Superior temporal gyrus (tissue), 1 donor: ENCODE measurements around the gene QRICH1.
"Not testable (repeated sequence)": the region's sequence is repeated elsewhere in the genome, so short reads cannot be mapped to it uniquely, and the experiment has no call there.

Source experiments
- DNase-seq: peaks from one replicate; pipeline ENCODE4 v3.0.0-alpha.2; 2016; ENCODE audit errors: extremely low spot score

Gene QRICH1

GRCh38 chr3:49017971-49018706 is 75.7 kb downstream of the QRICH1 start, which contains the start of gene DALRD3:
Gene DALRD3 (minus strand): TSS chr3:49018580. CDS start chr3:49018564, 16 bp downstream.
- peak; percentile 82 for DNase-seq

- no peak for DNase-seq
Observed at GRCh38 chr3:49017229-49017970, 76.5 kb downstream of the QRICH1 start.

- DNase-seq: no peak
Observed at GRCh38 chr3:49016414-49017228, 77.2 kb downstream of the QRICH1 start.

GRCh38 chr3:49015765-49016164 is 78.1 kb downstream of the QRICH1 start:
- DNase-seq: no peak

GRCh38 chr3:49015072-49015471 is 78.8 kb downstream of the QRICH1 start:
- no peak for DNase-seq

- no peak for DNase-seq
Observed at GRCh38 chr3:49013738-49014660, 79.9 kb downstream of the QRICH1 start.

- DNase-seq: no peak
Observed at GRCh38 chr3:49013113-49013737, 80.6 kb downstream of the QRICH1 start.

GRCh38 chr3:49012441-49013017 is 81.3 kb downstream of the QRICH1 start:
- DNase-seq: no peak

- DNase-seq: no peak
Observed at GRCh38 chr3:49009396-49009795, 84.5 kb downstream of the QRICH1 start.

GRCh38 chr3:49008627-49009026 is 85.2 kb downstream of the QRICH1 start:
- not testable (repeated sequence) for DNase-seq

GRCh38 chr3:49007771-49008528 is 85.9 kb downstream of the QRICH1 start:
- peak; percentile 32 for DNase-seq

- peak; percentile 96 for DNase-seq
Observed at GRCh38 chr3:49007068-49007770, 86.7 kb downstream of the QRICH1 start, which contains the start of gene WDR6. Gene WDR6 (plus strand): TSS chr3:49007391. CDS start chr3:49007432, 41 bp downstream.

- DNase-seq: peak; percentile 33
Observed at GRCh38 chr3:49006408-49007067, 87.3 kb downstream of the QRICH1 start.

GRCh38 chr3:49005998-49006397 is 87.9 kb downstream of the QRICH1 start:
- DNase-seq: no peak

- no peak for DNase-seq
Observed at GRCh38 chr3:49005303-49005680, 88.6 kb downstream of the QRICH1 start.

- DNase-seq: no peak
Observed at GRCh38 chr3:49004352-49005302, 89.2 kb downstream of the QRICH1 start.

- no peak for DNase-seq
Observed at GRCh38 chr3:49001155-49001554, 92.7 kb downstream of the QRICH1 start.
